WTC11 (cell line): ENCODE results near the gene FBN2.

ENCODE experiments used
- ZNF121 ChIP-seq: sonication (generic); formaldehyde crosslinking; IDR thresholded peaks from 2 replicates; pipeline ENCODE4 v1.8.0; 2023; ENCODE audit warnings: missing genetic modification reagents
- TF ChIP-seq, protein P1 (sequence below): fragments of 200-600 bp; IDR thresholded peaks from 2 replicates; pipeline ENCODE4 v1.8.0; 2022; ENCODE audit warnings: antibody characterized with exemption

DNA sequence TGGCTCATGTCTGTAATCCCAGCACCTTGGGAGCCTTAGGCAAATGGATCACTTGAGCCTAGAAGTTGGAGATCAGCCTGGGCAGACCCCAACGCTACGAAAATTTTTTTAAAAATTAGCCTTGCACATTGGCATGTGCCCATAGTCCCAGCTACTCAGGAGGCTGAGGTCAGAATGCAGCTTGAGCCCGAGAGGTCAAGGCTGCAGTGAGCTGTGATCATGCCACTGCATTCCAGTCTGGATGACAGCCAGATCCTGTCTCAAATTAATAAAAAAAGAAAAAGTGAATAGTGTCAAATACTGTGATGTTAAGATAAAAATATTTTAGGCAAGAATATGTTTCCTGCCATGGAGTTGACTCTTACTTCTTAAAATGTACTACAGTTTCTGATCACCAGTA, 5.3 kb downstream of the FBN2 start:
- TF ChIP-seq, protein P1, sequence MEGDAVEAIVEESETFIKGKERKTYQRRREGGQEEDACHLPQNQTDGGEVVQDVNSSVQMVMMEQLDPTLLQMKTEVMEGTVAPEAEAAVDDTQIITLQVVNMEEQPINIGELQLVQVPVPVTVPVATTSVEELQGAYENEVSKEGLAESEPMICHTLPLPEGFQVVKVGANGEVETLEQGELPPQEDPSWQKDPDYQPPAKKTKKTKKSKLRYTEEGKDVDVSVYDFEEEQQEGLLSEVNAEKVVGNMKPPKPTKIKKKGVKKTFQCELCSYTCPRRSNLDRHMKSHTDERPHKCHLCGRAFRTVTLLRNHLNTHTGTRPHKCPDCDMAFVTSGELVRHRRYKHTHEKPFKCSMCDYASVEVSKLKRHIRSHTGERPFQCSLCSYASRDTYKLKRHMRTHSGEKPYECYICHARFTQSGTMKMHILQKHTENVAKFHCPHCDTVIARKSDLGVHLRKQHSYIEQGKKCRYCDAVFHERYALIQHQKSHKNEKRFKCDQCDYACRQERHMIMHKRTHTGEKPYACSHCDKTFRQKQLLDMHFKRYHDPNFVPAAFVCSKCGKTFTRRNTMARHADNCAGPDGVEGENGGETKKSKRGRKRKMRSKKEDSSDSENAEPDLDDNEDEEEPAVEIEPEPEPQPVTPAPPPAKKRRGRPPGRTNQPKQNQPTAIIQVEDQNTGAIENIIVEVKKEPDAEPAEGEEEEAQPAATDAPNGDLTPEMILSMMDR, result no peak
- TF ChIP-seq ZNF121 (CRISPR knock-in tag), result no peak
